ENCODE data around the gene PLEKHG4.

PLEKHG4 gene

DNA sequence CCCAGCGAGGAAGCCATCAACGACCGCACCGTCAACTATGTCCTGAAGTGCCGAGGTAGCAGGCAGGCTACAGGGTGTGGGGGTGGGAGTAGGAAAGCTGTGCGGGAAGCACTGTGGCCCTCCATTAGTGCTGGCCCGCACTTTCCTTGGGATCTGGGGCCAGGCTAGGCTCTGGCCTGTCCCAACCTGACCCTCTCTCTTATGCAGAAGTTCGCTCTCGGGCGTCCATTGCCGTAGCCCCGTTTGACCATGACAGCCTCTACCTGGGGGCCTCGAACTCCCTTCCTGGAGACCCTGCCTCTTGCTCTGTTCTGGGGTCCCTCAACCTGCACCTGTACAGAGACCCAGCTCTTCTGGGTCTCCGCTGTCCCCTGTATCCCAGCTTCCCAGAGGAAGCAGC lies 8.6 kb downstream of the PLEKHG4 start:
- DNase-seq = no peak

DNA sequence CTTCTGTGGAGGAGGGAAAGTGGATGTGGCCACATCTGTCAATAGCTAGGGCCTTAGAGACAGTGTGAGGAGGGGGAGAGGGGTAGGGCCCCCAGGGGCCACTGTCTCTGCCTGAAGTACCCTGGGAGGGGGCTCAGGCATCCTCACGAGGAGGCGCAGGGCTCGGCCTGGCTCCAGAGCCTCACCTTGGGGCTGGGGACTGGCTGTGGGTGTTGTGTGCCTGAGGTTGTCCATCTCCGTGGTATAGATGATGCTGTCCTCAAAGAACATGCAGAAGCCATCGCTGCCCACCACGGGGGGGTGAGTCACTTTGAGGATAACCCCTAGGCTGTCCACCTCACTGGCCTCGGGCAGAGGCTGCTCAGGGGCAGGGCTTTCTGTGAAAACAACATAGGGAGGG lies 12.1 kb downstream of the PLEKHG4 start:
- no peak for DNase-seq

DNA sequence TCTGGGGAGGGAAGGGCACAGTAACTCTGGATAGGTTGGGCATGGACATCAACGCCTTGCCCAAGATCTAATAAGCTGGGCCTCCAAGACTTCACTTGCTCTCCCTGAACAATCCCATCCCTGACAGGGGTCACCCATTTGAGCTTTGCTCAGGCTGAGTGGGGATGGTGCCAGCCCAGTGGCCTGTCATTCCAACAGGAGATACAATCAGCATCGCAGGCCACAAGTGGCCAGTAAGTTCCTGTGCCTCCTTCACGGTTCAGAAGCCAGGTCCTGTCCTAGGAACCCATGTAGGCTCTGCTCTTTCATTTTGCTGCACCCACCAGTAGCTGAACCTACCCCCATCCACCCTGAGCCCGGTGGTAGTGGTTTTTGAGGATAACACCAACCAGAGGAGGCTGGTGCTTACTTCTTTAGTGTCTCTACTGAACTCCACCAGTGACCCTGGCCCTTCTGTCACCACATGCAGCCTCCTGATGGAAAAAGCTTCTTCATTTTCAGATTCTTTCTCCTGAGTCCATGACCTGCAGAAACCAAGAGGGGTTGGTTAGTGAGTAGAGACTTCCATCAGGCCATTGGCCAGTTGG lies 14.9 kb downstream of the PLEKHG4 start:
- no peak for DNase-seq

DNA sequence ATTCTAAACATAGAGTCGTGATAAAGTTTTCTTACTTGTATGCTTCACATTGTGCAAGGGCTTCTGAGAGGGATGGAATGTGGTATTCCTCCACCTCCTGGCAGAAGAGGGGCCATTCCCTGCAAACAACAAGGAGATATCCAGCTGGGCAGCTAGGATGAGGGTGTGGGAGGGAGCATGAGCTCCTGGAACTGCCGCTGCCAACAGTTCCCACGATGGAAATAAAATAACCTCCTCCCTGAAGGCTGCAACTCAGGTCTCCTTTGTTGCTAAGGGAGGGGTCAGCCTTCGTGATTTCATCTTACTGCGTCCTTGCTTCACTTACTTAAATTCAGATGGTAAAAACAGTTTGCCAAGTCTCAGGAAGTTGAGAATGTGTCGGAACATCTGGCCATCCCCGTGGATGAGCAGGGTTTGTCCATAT lies 15.6 kb downstream of the PLEKHG4 start:
- DNase-seq = no peak

DNA sequence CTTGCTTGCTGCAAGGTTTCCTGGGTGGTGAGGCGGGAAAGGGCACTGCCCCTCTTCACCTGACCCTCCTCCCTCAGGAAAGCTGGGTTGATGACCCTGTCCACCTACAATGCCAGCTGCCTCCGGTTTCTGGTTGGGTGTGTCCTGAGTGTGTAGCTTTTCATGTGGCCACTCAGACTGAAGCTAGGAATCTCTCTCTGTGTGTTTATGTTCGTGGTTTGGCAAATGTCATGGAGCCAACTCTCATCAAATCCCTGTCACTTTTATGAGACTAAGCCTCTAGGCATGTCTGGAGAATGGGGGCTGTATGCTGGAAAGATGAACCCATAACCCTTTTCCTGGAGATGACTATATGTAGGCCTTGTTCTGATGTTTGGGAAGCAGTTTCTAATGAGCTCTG lies 17.1 kb downstream of the PLEKHG4 start:
- DNase-seq = no peak

DNA sequence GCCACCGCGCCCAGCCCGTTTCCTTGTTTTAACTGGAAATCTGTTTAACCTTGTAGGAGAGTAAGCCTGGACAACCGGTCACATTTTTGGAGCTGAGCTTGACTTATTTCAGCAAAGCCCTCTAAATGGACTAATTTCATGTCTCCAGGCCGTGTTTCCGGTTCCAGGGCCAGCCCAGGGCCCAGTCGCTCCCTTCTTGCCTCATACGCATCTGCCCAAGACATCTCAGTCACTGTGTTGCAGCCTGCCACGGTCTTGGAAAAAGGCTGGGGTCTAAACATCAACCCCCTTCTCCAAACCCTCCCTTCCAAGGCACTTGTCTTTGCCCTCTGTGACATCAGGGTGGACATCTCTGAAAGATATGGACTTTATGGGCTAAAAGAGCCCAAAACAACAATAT lies 18.9 kb downstream of the PLEKHG4 start:
- no peak for DNase-seq

DNA sequence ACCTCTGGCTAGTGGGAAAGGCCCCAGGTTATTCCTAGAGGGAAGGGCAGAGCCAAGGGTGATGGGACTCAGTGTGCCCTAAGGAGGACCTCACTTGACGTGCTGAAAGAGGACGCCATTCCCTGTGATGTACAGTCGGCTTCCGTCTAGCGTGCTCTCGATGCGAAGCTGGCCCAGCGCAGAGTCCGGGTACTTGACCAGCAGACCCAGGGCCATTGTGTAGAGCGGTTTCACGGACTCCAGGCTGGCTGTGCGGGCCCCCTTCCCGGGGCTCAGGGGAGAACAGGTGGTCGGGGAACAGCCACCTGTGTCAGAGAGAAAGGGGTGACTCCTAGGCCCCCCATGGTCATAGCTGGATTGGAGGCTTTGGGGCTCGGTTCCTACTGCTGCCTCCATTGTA lies 19.9 kb downstream of the PLEKHG4 start:
- no peak for DNase-seq

DNA sequence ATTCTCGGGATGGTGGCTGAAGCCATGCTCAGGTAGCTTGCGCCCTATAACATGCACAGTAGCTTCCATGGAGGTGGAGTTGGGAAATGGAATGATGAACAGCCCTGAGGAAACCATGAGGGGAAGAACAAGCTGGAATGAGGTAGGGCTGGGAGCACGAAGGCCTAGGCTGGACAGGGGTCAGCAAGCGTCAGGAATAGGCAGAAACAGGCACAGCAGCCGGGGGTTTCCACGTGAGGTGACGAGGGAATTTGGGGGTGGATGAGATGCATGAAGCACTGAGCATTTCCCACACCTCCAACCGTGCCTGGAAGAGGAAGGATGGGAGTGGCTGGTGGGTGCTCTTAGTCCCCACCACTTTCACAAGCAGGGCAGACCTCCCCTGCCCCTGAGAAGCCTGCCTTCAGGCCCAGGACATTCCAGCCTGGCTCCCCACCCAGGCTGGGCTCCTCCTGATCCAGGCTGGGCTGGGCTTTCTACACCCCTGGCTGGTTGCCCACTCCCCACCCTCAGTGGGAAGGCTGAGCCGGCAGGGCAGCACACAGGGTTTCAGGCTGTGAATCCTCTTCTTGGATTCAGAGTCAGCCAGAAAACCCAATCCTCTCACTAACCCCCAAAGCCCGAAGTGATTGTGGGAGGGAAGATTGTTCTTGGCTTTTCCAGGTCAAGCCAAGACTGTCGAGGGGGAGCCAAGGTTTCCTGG lies 21.9 kb downstream of the PLEKHG4 start:
- no peak for DNase-seq

DNA sequence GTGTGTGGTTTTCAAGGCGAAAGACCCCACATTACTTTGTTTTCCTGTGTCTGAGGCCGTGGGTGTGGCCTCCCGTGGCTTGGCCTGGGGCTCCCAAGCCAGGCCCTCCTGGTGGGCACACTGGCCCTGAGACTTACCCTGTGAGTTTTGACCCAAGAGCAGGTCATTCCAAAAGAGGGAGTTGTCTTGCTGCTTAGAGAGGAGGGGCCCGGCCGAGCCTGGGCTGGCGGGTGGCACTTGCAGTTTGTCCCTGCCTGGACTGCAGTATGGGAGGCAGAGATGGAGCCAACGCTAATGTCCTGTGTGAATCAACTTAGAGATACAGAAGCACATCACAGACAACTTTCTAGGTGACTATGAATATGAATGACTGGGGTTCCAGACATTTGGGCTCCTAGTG lies 22.7 kb downstream of the PLEKHG4 start:
- DNase-seq = no peak

DNA sequence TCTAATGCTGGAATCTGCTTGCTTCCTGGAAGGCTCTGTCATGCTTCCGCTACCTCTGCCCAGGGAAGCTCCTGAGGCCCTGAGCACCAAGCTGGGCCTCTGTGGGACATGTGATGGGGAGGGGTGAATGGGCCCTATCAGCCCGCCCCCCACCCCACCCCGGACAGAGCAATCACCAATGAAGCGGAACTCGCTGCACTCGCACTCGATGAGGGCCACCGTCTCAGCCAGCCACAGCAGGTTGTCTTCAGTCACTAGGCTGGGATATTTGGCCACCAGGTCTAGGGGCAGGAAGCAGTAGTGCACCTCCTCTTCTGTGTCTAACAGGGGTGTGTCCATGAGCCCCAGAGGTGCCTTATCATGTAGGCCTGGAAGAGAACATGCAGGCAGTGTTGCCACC lies 23.6 kb downstream of the PLEKHG4 start:
- no peak for DNase-seq

DNA sequence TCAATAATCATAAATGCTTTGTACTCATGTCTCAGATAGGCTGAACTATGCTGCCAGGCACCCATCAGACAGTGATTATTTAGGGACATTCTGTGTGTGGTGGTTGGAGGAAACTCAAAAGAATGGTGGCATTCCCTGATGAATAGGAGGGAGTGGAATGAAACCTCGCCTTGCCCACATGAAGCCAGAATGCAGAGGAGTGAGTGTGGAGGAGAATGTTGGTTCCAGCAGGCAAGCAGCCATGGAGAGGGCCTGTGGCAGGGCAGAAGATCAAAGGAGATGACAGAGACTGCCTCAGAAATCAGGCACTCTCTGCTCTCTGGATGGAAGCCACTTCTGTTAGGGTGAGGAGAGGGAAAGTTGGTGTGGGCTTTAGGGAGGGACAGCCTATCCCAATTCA lies 24.7 kb downstream of the PLEKHG4 start:
- DNase-seq = no peak

DNA sequence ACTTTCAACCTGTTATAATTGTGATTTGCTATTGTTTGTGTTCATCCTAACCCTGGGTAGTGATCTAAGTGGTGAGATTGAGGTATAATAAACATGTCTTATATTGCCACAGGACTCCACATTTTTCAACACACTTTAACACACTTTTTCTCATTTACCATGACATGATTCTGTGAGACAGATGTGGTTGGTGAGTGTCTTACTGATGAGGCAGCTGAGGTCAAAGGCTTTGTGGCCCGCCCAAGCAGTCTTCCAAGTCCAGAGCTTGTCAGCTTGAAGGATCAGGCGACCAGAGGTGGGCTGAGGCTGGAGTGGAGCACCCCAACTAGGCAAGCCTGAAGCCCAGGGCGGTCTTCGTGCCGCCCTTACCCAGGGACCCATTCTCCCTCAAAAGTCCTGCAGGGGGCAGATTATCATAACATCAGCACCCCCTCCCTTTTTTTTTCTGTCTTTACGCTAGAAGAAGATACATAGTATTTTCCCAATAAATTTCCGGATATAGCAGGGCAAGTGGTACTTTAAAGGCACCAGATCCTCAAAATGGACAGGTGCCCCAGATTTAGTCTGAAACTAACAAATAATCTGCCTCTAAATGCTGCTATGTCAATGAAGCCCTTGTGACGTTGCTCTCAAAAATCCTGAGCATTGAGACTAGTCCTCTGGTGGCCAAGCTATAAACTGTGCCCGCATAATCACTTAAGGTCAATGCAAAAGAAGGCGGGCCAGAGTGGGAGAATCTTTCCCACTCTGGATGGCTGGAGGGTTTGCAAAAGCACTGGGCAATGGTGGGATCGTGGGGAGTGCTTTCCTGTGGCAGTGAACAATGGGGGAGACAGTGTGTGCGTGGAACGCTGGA lies 26.1 kb downstream of the PLEKHG4 start:
- no peak for DNase-seq

DNA sequence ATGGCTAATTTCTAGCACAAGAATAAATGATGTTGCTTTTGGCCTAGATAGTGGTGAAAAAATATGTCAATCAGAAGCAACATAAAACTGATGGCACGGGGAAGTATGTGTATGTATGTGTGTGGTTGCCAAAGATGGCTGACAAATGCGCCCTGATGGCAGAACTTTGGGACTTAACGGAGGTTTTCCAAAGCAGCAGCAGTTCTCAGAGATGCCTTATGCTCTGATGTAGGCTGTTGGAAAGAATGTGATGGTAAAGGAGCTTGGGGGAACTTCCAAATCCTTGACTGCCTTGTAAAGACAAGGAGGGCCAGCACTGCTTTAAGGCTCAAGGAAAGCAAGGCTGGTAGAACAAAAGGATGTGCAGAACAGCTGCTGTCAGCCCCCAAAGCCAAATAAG lies 31.2 kb downstream of the PLEKHG4 start:
- no peak for DNase-seq

DNA sequence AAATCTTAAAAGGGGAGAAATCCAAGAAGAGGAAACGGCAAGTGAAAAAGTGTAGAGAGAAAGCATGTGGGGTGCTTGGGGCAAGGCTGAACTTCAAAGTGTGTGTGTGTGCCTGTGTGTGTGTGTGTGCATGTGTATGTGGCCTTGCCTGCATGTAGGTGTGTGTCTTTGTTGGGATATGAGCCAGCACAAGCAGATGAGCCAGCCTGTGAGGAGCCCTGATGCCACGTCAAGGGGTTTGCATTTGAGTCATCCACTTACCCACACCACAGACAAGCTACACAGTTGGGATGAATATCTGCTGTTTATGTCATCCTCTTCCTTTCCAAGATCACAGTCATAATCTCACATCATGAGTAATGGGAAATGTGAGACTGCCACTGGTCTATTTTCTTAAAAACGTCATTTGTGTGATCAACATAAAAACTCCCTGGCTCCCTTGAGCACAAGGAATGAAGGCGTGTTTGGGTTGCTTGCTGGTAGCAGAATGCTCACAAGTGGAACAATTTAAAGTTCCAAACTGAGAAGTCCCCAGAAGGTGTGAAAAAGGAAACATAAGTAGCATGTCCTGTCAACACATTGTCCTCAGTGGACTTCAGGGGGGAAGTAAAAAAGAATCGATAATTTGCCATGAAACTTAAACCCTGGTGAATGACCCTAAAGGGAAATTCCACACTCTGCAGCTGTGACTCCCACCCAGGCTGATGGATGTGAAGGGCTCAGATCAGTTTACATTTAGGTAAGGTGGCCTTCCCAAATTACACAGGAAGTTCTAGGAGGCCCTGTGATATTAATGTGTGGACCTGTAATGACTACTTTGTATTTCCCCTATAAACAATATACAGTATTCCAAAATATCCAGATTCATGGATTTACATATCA lies 32.5 kb downstream of the PLEKHG4 start:
- no peak for DNase-seq

DNA sequence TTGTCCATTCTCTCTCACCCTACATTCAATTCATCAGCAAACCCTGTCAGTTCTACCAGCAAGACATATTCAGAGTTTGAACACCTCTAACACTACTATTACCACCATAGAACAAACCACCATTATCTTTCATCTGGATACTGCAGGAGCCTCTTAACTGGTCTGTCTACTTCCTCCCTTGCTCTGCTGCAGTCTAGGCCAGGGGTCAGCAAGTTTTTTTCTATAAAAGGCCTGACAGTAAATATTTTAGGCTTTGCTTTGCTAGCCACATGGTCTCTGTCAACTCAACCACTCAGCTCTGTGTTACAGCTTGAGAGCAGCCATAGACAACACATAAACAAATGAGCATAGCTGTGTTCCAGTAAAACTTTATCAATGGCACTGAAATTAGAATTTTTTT lies 33.4 kb downstream of the PLEKHG4 start:
- DNase-seq = no peak

DNA sequence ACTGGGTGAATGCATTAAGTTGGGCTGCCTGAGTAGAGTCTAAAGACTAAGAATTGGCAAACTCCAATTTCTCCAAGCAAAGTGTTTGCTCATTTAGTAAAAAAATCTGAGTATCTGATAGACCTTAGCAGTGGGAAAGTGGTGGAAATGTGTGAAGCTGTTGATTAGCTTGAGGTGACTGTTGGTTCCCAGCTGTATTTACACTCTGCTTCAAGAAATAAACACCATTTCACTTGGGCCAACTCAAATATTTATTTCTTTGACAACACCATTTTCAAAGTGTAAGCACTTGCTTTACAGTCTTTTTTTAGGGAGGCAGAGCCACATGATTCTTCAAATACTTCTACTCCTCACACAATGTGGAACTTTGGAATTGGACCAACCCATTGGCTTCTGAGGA lies 38.5 kb downstream of the PLEKHG4 start:
- no peak for DNase-seq

DNA sequence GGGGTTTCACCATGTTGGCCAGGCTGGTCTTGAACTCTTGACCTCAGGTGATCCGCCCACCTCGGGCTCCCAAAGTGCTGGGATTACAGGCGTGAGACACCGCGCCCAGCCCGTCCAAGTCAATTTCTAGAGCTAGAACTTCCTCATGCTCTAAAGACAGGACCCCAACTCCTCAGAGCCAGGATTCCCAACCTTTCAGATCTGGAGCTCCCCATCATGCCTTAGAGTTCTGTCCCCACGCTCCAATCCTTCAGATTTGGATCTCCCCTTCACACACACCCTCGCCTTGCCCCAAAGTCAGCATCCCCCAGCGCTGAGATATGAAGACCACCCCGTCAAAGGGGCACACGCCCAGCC lies 46.8 kb downstream of the PLEKHG4 start:
- no peak for DNase-seq

DNA sequence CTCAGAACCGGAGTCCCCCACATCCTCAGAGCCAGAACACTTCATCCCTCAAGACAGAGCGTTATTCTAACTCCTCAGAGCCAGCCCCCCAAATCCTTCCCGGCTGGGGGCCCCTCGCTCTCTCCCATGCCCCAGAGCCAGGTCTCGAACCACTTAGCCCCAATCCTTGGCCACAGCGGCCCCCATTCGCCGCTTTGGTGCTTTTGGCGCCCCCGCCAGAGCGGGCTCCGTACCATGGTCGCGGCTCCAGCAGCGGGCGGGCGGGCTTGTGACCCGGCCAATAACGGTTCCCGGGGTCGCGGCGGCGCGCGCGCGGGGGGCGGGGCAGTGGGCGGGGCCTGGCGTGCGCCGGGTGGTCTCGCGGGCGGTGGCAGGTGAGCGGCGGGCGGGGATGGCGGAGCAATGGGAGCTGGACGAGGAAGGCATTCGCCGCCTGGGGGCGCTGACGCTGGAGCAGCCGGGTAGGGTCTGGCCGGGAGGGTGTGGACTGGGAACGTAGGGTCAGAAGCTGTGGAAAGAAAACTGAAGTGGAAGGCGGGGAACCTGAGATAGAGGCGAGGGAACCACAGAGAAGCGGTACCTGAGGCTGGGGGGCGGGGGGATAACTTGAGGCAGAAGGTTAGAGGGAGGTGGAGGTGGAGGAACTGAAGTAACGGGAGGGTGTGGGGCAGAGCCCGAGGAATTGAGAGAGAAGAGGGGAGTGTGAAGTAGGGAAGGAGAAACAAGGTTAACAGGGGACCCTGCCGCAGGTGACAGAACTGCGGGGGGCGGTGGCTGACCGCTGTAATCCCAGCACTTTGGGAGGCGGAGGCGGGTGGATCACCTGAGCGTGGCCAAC lies 47.4 kb downstream of the PLEKHG4 start, which contains the start of the genes KCTD19 and LRRC36:
KCTD19 (minus strand) TSS at position 270 of the 838 bp plus-strand sequence; CDS start at position 236, 34 bp downstream.
LRRC36 (plus strand) TSS at position 344 of the 838 bp plus-strand sequence; CDS start at position 392, 48 bp downstream.
- no peak for DNase-seq

DNA sequence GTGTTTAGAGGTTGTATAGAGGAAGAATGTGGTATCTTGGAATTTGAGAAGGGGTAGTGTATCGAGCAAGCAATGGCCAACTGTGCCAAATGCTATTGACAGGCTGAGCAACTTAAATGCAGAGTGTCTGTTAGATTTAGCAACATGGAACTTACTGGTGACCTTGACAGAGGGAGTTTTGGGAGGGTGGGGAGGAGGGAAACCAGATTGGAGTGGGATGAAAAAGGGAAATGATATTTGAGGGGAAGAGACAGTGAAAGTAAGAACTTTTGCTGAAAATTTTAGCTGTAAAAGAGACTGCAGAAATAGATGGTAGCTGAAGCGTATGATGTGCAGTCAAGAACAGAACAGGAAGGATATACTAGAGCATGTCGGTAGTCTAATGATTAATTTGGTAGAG lies 48.4 kb downstream of the PLEKHG4 start:
- no peak for DNase-seq

DNA sequence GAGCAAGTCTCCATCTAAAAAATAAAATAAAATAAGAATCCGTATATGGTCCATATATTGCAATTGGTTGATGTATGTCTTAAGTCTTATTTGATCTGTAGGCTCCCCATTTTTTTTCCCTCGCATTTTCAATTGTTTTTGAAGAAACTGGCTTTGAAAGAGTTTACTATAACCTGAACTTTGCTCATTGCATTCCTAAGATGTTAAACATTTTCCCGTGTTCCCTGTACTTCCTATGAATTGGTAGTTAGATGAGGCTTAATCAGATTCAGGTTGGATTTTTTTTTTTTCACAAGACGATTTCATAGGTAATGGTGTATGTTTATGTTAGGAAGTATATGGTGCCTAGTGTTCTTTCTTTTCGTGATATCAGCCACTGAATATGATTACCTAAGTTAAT lies 50.6 kb downstream of the PLEKHG4 start:
- DNase-seq = no peak

DNA sequence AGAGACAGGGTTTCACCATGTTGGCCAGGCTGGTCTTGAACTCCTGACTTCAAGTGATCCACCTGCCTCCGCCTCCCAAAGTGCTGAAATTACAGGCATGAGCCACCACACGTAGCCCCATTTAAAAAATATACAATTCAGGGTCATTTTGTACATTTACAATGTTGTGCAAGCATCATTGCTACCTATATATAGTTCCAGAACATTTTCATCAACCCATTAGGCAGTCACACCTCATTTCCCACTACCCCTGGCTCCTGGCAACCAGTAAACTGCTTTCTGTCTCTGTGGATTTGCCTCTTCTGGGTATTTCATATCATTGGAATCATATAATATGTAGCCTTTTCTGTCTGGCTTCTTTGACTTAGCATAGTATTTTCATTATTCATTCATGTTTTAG lies 54.0 kb downstream of the PLEKHG4 start:
- no peak for DNase-seq

DNA sequence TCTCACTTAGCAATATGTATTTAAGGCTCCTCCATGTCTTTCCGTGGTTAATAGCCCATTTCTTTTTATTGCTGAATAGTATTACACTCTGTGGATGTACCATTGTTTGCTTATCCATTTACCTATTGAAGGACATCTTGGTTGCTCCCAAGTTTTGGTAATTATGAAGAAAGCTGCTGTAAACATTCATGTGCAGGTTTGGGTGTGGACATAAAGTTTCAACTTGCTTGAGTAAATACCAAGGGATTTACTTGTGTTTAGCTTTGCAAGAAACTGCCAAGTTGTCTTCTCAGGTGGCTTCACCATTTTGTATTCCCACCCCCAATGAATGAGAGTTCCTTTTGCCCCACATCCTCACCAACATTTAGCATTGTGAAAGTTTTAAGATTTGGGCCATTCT lies 56.8 kb downstream of the PLEKHG4 start:
- DNase-seq = no peak

All from cerebellar nuclear complex (tissue), 1 donor.